OCI-LY3 (cell line): ENCODE measurements around the gene RUSC1.

Experiments
- CTCF ChIP-seq: fragments of 200-600, 300-600 bp; sonication (generic); IDR thresholded peaks from 2 replicates; pipeline ENCODE4 v1.5.1; 2014; ENCODE audit warnings: antibody characterized with exemption, low read length, low read depth
- EZH2phosphoT487 ChIP-seq: fragments of 200-600 bp; shearing (Covaris generic); IDR thresholded peaks from 2 replicates; pipeline ENCODE4 v1.6.1; 2018; ENCODE audit warnings: antibody characterized with exemption, mixed run types, low read depth

GRCh38 chr1:155318082-155318481 lies 2.6 kb upstream of the RUSC1 start:
- TF ChIP-seq CTCF (no peak), EZH2phosphoT487 (no peak)
